Measurements from ENCODE around the gene APCDD1L.

- TF ChIP-seq CTCF (IDR thresholded peaks at IDR 0.05; ENCODE audit: low read length), result no peak
- TF ChIP-seq EZH2 (IDR thresholded peaks at IDR 0.05; ENCODE audit: borderline replicate concordance, low read length), result no peak
These were observed 36.9 kb downstream of the APCDD1L start for GRCh38 chr20:58478141-58478805.
